Measurements from ENCODE around the gene IPO5.

GRCh38 chr13:97974773-97975172 is 21.3 kb downstream of the IPO5 start:
- TF ChIP-seq POLR2A (IDR thresholded peaks at IDR 0.05) (no peak), CTCF (IDR thresholded peaks at IDR 0.05) (no peak)

Data from adrenal gland (tissue), 5 donors.